Activated T-cell treated with anti-CD3 and anti-CD28 coated beads, Interleukin-2, amount 50 U/mL, for 24 hours (primary cell): Measurements from ENCODE around the gene CRB2.
"Not testable (repeated sequence)": the region's sequence is repeated elsewhere in the genome, so short reads cannot be mapped to it uniquely, and the experiment has no call there.

Experiments
- DNase-seq: peaks from one replicate; pipeline ENCODE4 v3.0.0-alpha.2; 2020
- H3K27ac Mint-ChIP-seq: 2 replicates; pipeline ENCODE4 v1.8.0; 2020; ENCODE audit warnings: mild to moderate bottlenecking, mixed read lengths
- H3K27me3 Mint-ChIP-seq: 2 replicates; pipeline ENCODE4 v1.8.0; 2020; ENCODE audit warnings: mixed read lengths
- H3K36me3 Mint-ChIP-seq: 2 replicates; pipeline ENCODE4 v1.8.0; 2020; ENCODE audit warnings: low read depth, mixed read lengths
- H3K4me1 Mint-ChIP-seq: 2 replicates; pipeline ENCODE4 v1.8.0; 2020; ENCODE audit warnings: low read depth, mixed read lengths
- H3K4me3 Mint-ChIP-seq: 2 replicates; pipeline ENCODE4 v1.8.0; 2020; ENCODE audit warnings: mild to moderate bottlenecking, moderate library complexity, mixed read lengths
- H3K9me3 Mint-ChIP-seq: 2 replicates; pipeline ENCODE4 v1.8.0; 2020; ENCODE audit warnings: mixed read lengths

CRB2 gene

GRCh38 chr9:123322273-123323195, 33.5 kb upstream of the CRB2 start:
- H3K4me1 Mint-ChIP-seq: peaks cover 47% of the 10 kb centered on the region
- DNase-seq: peak; percentile 80
- H3K36me3 Mint-ChIP-seq: no peaks in the 10 kb centered on the region
- peak overlapping the region; percentile 91 for H3K27ac Mint-ChIP-seq
- no peaks in the 10 kb centered on the region for H3K9me3 Mint-ChIP-seq
- peak overlapping the region; percentile 39 for H3K4me3 Mint-ChIP-seq
- H3K27me3 Mint-ChIP-seq: no peaks in the 10 kb centered on the region

- peak overlapping the region; percentile 39 for H3K4me3 Mint-ChIP-seq
- no peaks in the 10 kb centered on the region for H3K36me3 Mint-ChIP-seq
- H3K4me1 Mint-ChIP-seq: peaks cover 41% of the 10 kb centered on the region
- no peaks in the 10 kb centered on the region for H3K27me3 Mint-ChIP-seq
- no peaks in the 10 kb centered on the region for H3K9me3 Mint-ChIP-seq
- H3K27ac Mint-ChIP-seq: peak overlapping the region; percentile 91
- DNase-seq: no peak
Measured at GRCh38 chr9:123323196-123324013, 32.6 kb upstream of the CRB2 start.

- no peaks in the 10 kb centered on the region for H3K9me3 Mint-ChIP-seq
- H3K27me3 Mint-ChIP-seq: no peaks in the 10 kb centered on the region
- no peak overlapping the region for H3K27ac Mint-ChIP-seq
- H3K4me1 Mint-ChIP-seq: peaks cover 45% of the 10 kb centered on the region
- DNase-seq: no peak
- no peaks in the 10 kb centered on the region for H3K36me3 Mint-ChIP-seq
- H3K4me3 Mint-ChIP-seq: no peak overlapping the region
Measured at GRCh38 chr9:123324767-123325183, 31.2 kb upstream of the CRB2 start.

GRCh38 chr9:123326187-123326586, 29.8 kb upstream of the CRB2 start:
- H3K9me3 Mint-ChIP-seq: no peaks in the 10 kb centered on the region
- H3K4me3 Mint-ChIP-seq: no peak overlapping the region
- peaks cover 45% of the 10 kb centered on the region for H3K4me1 Mint-ChIP-seq
- no peaks in the 10 kb centered on the region for H3K36me3 Mint-ChIP-seq
- H3K27me3 Mint-ChIP-seq: no peaks in the 10 kb centered on the region
- no peak overlapping the region for H3K27ac Mint-ChIP-seq
- DNase-seq: no peak

- no peaks in the 10 kb centered on the region for H3K36me3 Mint-ChIP-seq
- H3K27me3 Mint-ChIP-seq: no peaks in the 10 kb centered on the region
- no peak overlapping the region for H3K4me3 Mint-ChIP-seq
- peaks cover 40% of the 10 kb centered on the region for H3K4me1 Mint-ChIP-seq
- H3K27ac Mint-ChIP-seq: no peak overlapping the region
- H3K9me3 Mint-ChIP-seq: no peaks in the 10 kb centered on the region
- DNase-seq: no peak
Measured at GRCh38 chr9:123326662-123327093, 29.3 kb upstream of the CRB2 start.

- DNase-seq: no peak
- no peak overlapping the region for H3K27ac Mint-ChIP-seq
- H3K36me3 Mint-ChIP-seq: no peaks in the 10 kb centered on the region
- no peak overlapping the region for H3K4me3 Mint-ChIP-seq
- H3K4me1 Mint-ChIP-seq: peaks cover 35% of the 10 kb centered on the region
- H3K9me3 Mint-ChIP-seq: no peaks in the 10 kb centered on the region
- H3K27me3 Mint-ChIP-seq: no peaks in the 10 kb centered on the region
Measured at GRCh38 chr9:123327697-123328100, 28.3 kb upstream of the CRB2 start.

- Mint-ChIP-seq H3K36me3 (no peaks in the 10 kb centered on the region), H3K4me1 (peaks cover 28% of the 10 kb centered on the region), H3K27me3 (no peaks in the 10 kb centered on the region), H3K9me3 (no peaks in the 10 kb centered on the region), H3K27ac (no peak overlapping the region), H3K4me3 (no peak overlapping the region)
- DNase-seq: no peak
Measured at GRCh38 chr9:123329329-123329955, 26.6 kb upstream of the CRB2 start.

- H3K4me3 Mint-ChIP-seq: no peak overlapping the region
- no peaks in the 10 kb centered on the region for H3K9me3 Mint-ChIP-seq
- H3K36me3 Mint-ChIP-seq: no peaks in the 10 kb centered on the region
- DNase-seq: no peak
- no peaks in the 10 kb centered on the region for H3K27me3 Mint-ChIP-seq
- no peak overlapping the region for H3K27ac Mint-ChIP-seq
- H3K4me1 Mint-ChIP-seq: peaks cover 19% of the 10 kb centered on the region
Measured at GRCh38 chr9:123331346-123332060, 24.5 kb upstream of the CRB2 start.

GRCh38 chr9:123333058-123333669, 22.8 kb upstream of the CRB2 start:
- not testable (repeated sequence) for H3K36me3 Mint-ChIP-seq, H3K27ac Mint-ChIP-seq, H3K4me3 Mint-ChIP-seq, DNase-seq, H3K27me3 Mint-ChIP-seq, H3K9me3 Mint-ChIP-seq
- peaks cover 25% of the 10 kb centered on the region for H3K4me1 Mint-ChIP-seq

GRCh38 chr9:123334639-123335038, 21.4 kb upstream of the CRB2 start:
- no peak overlapping the region for H3K4me3 Mint-ChIP-seq

GRCh38 chr9:123335193-123335985, 20.6 kb upstream of the CRB2 start:
- Mint-ChIP-seq H3K4me3 (no peak overlapping the region), H3K27ac (no peak overlapping the region), H3K36me3 (no peaks in the 10 kb centered on the region), H3K9me3 (no peaks in the 10 kb centered on the region), H3K4me1 (peaks cover 42% of the 10 kb centered on the region), H3K27me3 (no peaks in the 10 kb centered on the region)
- DNase-seq: no peak

More at GRCh38 chr9:123334639-123335038, 21.4 kb upstream of the CRB2 start:
- H3K9me3 Mint-ChIP-seq: no peaks in the 10 kb centered on the region
- no peaks in the 10 kb centered on the region for H3K27me3 Mint-ChIP-seq
- peaks cover 35% of the 10 kb centered on the region for H3K4me1 Mint-ChIP-seq
- no peak overlapping the region for H3K27ac Mint-ChIP-seq
- H3K36me3 Mint-ChIP-seq: no peaks in the 10 kb centered on the region
- DNase-seq: no peak

- Mint-ChIP-seq H3K27ac (no peak overlapping the region), H3K27me3 (no peaks in the 10 kb centered on the region), H3K36me3 (no peaks in the 10 kb centered on the region), H3K4me1 (peaks cover 48% of the 10 kb centered on the region), H3K9me3 (no peaks in the 10 kb centered on the region), H3K4me3 (no peak overlapping the region)
- DNase-seq: no peak
Measured at GRCh38 chr9:123335986-123336329, 20.0 kb upstream of the CRB2 start.

GRCh38 chr9:123336449-123336848, 19.5 kb upstream of the CRB2 start:
- Mint-ChIP-seq H3K4me3 (no peak overlapping the region), H3K27me3 (no peaks in the 10 kb centered on the region), H3K27ac (no peak overlapping the region), H3K9me3 (no peaks in the 10 kb centered on the region), H3K36me3 (no peaks in the 10 kb centered on the region), H3K4me1 (peaks cover 53% of the 10 kb centered on the region)
- no peak for DNase-seq
